IMR-90 (cell line): ENCODE measurements around the gene GLB1L.
A peak's percentile ranks its signal among the peaks of the same experiment; 100 is the strongest.

Experiments used
- BHLHE40 ChIP-seq: fragments of 150-350 bp; IDR thresholded peaks from 2 replicates; pipeline ENCODE4 v1.6.1; 2016; ENCODE audit warnings: mild to moderate bottlenecking, low read depth, low read length
- CEBPB ChIP-seq: IDR thresholded peaks from 2 replicates; pipeline ENCODE4 v1.6.1; 2012; ENCODE audit warnings: low read depth, low read length, improper control_type of control experiment
- CTCF ChIP-seq: conservative IDR thresholded peaks from 2 replicates; pipeline ENCODE4 v1.5.1; 2012; ENCODE audit warnings: mild to moderate bottlenecking, low read depth, low read length, improper control_type of control experiment
- FOS ChIP-seq: fragments of 150-350 bp; IDR thresholded peaks from 2 replicates; pipeline ENCODE4 v1.6.1; 2016; ENCODE audit warnings: low read depth, low read length
- MAFK ChIP-seq: IDR thresholded peaks from 2 replicates; pipeline ENCODE4 v1.6.1; 2012; ENCODE audit warnings: low read depth, low read length, improper control_type of control experiment
- MAZ ChIP-seq: IDR thresholded peaks from 2 replicates; pipeline ENCODE4 v1.6.1; 2012; ENCODE audit warnings: low read depth, mild to moderate bottlenecking, low read length, improper control_type of control experiment, moderate library complexity, borderline replicate concordance
- MXI1 ChIP-seq: IDR thresholded peaks from 2 replicates; pipeline ENCODE4 v1.6.1; 2012; ENCODE audit warnings: low read depth, mild to moderate bottlenecking, low read length, moderate library complexity, borderline replicate concordance
- POLR2A ChIP-seq: IDR thresholded peaks from 2 replicates; pipeline ENCODE4 v1.6.1; 2012; ENCODE audit warnings: mild to moderate bottlenecking, low read depth, low read length
- RAD21 ChIP-seq: IDR thresholded peaks from 2 replicates; pipeline ENCODE4 v1.6.1; 2012; ENCODE audit warnings: low read length, improper control_type of control experiment
- RCOR1 ChIP-seq: IDR thresholded peaks from 2 replicates; pipeline ENCODE4 v1.6.1; 2012; ENCODE audit warnings: mild to moderate bottlenecking, low read length, improper control_type of control experiment; ENCODE audit not compliant: insufficient replicate concordance
- USF2 ChIP-seq: fragments of 150-350 bp; IDR thresholded peaks from 2 replicates; pipeline ENCODE4 v1.6.1; 2017; ENCODE audit warnings: mild to moderate bottlenecking, antibody characterized with exemption, low read length, low read depth

- TF ChIP-seq POLR2A (peak; percentile 80), CTCF (no peak), MAZ (peak; percentile 58; the same call in 1 of the 2 replicates), RAD21 (no peak), RCOR1 (no peak), MAFK (no peak), BHLHE40 (no peak), FOS (no peak), MXI1 (no peak), USF2 (no peak), CEBPB (no peak)
Observed at GRCh38 chr2:219253753-219254589, 8.7 kb upstream of the GLB1L start, which contains the start of gene TUBA4A.
